NK-92 (cell line): Measurements from ENCODE around the gene AK5.

ENCODE experiments used
- DNase-seq: peaks from one replicate; lab custom pipeline; 2025; ENCODE audit not compliant: unreplicated experiment; lab: John Stamatoyannopoulos, UW

The AK5 gene

GRCh38 chr1:77350012-77350770 lies 68.4 kb downstream of the AK5 start:
- no peak for DNase-seq

GRCh38 chr1:77354536-77354935 lies 72.7 kb downstream of the AK5 start:
- no peak for DNase-seq

- no peak for DNase-seq
Observed at GRCh38 chr1:77355010-77355409, 73.2 kb downstream of the AK5 start.

- DNase-seq = no peak
Observed at GRCh38 chr1:77356136-77356535, 74.3 kb downstream of the AK5 start.

- no peak for DNase-seq
Observed at GRCh38 chr1:77360256-77360655, 78.4 kb downstream of the AK5 start.

- no peak for DNase-seq
Observed at GRCh38 chr1:77361621-77362020, 79.8 kb downstream of the AK5 start.

- no peak for DNase-seq
Observed at GRCh38 chr1:77370161-77370560, 88.3 kb downstream of the AK5 start.

- DNase-seq = no peak
Observed at GRCh38 chr1:77370583-77371306, 88.9 kb downstream of the AK5 start.

GRCh38 chr1:77371396-77371795 lies 89.6 kb downstream of the AK5 start:
- no peak for DNase-seq

- DNase-seq = no peak
Observed at GRCh38 chr1:77373702-77374101, 91.9 kb downstream of the AK5 start.

GRCh38 chr1:77375541-77375940 lies 93.7 kb downstream of the AK5 start:
- DNase-seq = no peak

GRCh38 chr1:77375990-77376389 lies 94.2 kb downstream of the AK5 start:
- no peak for DNase-seq

GRCh38 chr1:77378723-77379535 lies 97.1 kb downstream of the AK5 start:
- no peak for DNase-seq

- DNase-seq = no peak
Observed at GRCh38 chr1:77382366-77382765, 100.5 kb downstream of the AK5 start.

GRCh38 chr1:77383236-77383635 lies 101.4 kb downstream of the AK5 start:
- DNase-seq = no peak

- DNase-seq = no peak
Observed at GRCh38 chr1:77385551-77385950, 103.7 kb downstream of the AK5 start.

- DNase-seq = no peak
Observed at GRCh38 chr1:77386276-77386675, 104.5 kb downstream of the AK5 start.

GRCh38 chr1:77387553-77387952 lies 105.7 kb downstream of the AK5 start:
- no peak for DNase-seq

- no peak for DNase-seq
Observed at GRCh38 chr1:77388661-77389060, 106.8 kb downstream of the AK5 start.

- DNase-seq = no peak
Observed at GRCh38 chr1:77392486-77392885, 110.7 kb downstream of the AK5 start.

GRCh38 chr1:77394166-77394565 lies 112.3 kb downstream of the AK5 start:
- no peak for DNase-seq

GRCh38 chr1:77395051-77395450 lies 113.2 kb downstream of the AK5 start:
- no peak for DNase-seq
